Heart left ventricle (tissue), 16 donors: ENCODE results near the gene SLFN12L. TPM values are rescaled to one million over a fixed set of nuclear protein-coding genes. Genes with fewer than 3 reads are reported as not detected.
"Not testable (repeated sequence)": the region's sequence is repeated elsewhere in the genome, so short reads cannot be mapped to it uniquely, and the experiment has no call there.

Source experiments
- ATAC-seq, 4 donors: fragments of 200-7000 bp; cut with Tn5 transposase; one replicate each; pipeline ENCODE4 v1.9.1; 2020 to 2022; ENCODE audit warnings: moderate library complexity in 4 of 4, mild to moderate bottlenecking in 3 of 4, moderate number of reproducible peaks in 1 of 4
- DNase-seq, 5 donors: peaks; one replicate each; pipeline ENCODE4 v3.0.0-alpha.2; 2020
- H3K27ac ChIP-seq, 12 donors: fragments of 200-600 bp; sonication (generic) in 4 of 12; one replicate each; pipeline versions ENCODE4 v1.5.0 to v1.8.0; 2016 to 2022; ENCODE audit warnings: mild to moderate bottlenecking in 2 of 12
- H3K27me3 ChIP-seq, 9 donors: fragments of 200-600 bp; sonication (generic) in 2 of 9; one replicate each; pipeline versions ENCODE4 v1.5.1 to v1.8.0; 2016 to 2022; ENCODE audit warnings: mild to moderate bottlenecking in 3 of 9
- H3K36me3 ChIP-seq, 9 donors: fragments of 200-600 bp; sonication (generic) in 2 of 9; one replicate each; pipeline versions ENCODE4 v1.5.0 to v1.8.0; 2018 to 2022; ENCODE audit warnings: mild to moderate bottlenecking in 2 of 9
- H3K4me1 ChIP-seq, 12 donors: fragments of 200-600 bp; sonication (generic) in 4 of 12; one replicate each; pipeline versions ENCODE4 v1.5.0 to v1.8.0; 2016 to 2022; ENCODE audit warnings: mild to moderate bottlenecking in 3 of 12
- H3K4me3 ChIP-seq, 12 donors: fragments of 200-600 bp; sonication (generic) in 4 of 12; one replicate each; pipeline versions ENCODE4 v1.5.0 to v1.8.0; 2017 to 2022; ENCODE audit warnings: mild to moderate bottlenecking in 9 of 12, moderate library complexity in 4 of 12
- H3K9me3 ChIP-seq, 12 donors: fragments of 200-600 bp; sonication (generic) in 4 of 12; one replicate each; pipeline versions ENCODE4 v1.5.0 to v1.8.0; 2016 to 2022; ENCODE audit warnings: mild to moderate bottlenecking in 1 of 12
- CTCF ChIP-seq, 12 donors: fragments of 200-600 bp; sonication (generic) in 4 of 12; IDR thresholded peaks; one replicate each; pipeline versions ENCODE4 v1.5.0 to v1.8.0; 2018 to 2022; ENCODE audit warnings: antibody characterized with exemption in 12 of 12, mild to moderate bottlenecking in 5 of 12
- POLR2A ChIP-seq, 2 donors: fragments of 450-650 bp; IDR thresholded peaks; one replicate each; pipeline ENCODE4 v1.6.1; 2017; ENCODE audit warnings: antibody characterized with exemption in 2 of 2, mild to moderate bottlenecking in 2 of 2, moderate library complexity in 2 of 2
- WGBS, 4 donors: extraction: QIAGEN DNeasy Blood & Tissue Kit in 2 of 4; methylation state at CpG; one replicate each; pipeline versions ENCODE4 v1.1.5 to v1.1.7; 2013 to 2018; 5-methylcytosine and 5-hydroxymethylcytosine counted together
- intact Hi-C, 10 donors: fragments of 100-400 bp; cut with DNase I; formaldehyde crosslinking; loops; one replicate each; pipeline versions ENCODE4 v1.11.1 to v1.14.2; 2022
- polyA plus RNA-seq, 2 donors: library from polyadenylated mRNA; stranded (reverse); fragments of 200-250 nt; gene quantifications; one replicate each; pipeline ENCODE4 v1.2.3, GENCODE V29; 2013
- total RNA-seq, 9 donors: library from RNA; depleted of rRNA in 2 of 9; stranded (reverse); fragments of >200 nt in 2 of 9; fragmentation: NEBNext Ultra II Directional in 3 of 9; extraction: Animal tissue kit (Norgen Biotek cat#: 25700) in 3 of 9; gene quantifications; one replicate each; pipeline versions ENCODE4 v1.1.0 to v1.2.4, GENCODE V29; 2016 to 2023
- donor health status: ischemic (EF 13 %, LVEDD 7.1; RV severe dilation, severe dysfunction).
- donor health status: healthy with polysubstance abuse.
- donor health status: DM: no; HTN: yes; CAD: no.
- donor health status: DM: no; HTN: no; CAD: no.
- donor health status: ischemic (EF 25% LVEDD 6.9; RV normal size, moderate dysfunction).
- donor health status: ischemic (EF 25% LVEDD 5.7; RV mildly dilated, moderate dysfunction).
- donor health status: healthy.
- donor health status: DM: yes; HTN: yes; CAD: no.
- donor health status: ischemic (EF 35%, LVEDD 5.7; RV mildly dilated, moderate dysfunction).
- donor health status: nonischemic (EF 11% LVEDD 7.7; RV severe dilation, severe dysfunction).
- donor health status: DM: yes; HTN: yes; CAD: no.
- donor health status: PGD.
- donor health status: ischemic (EF 29% LVEDD 5.4; RV normal size, mild dysfunction).
- donor health status: nonischemic (EF 23%, LVEDD 6.1; RV moderate dilation, normal function).

SLFN12L gene
- total and polyA plus RNA-seq, 11 donors: 0.14 to 7.3 (median 0.60) TPM

GRCh38 chr17:35519439-35519838 lies 18.0 kb downstream of the SLFN12L start:
- Histone ChIP-seq H3K27ac (no peak overlapping the region), H3K9me3 (peaks cover 0 to 5% (median 0%) of the 10 kb centered on the region in 12 donors), H3K27me3 (peaks cover 0 to 12% (median 0%) of the 10 kb centered on the region in 9 donors), H3K4me1 (peaks cover 0 to 42% (median 0%) of the 10 kb centered on the region in 12 donors), H3K4me3 (no peak overlapping the region), H3K36me3 (peaks cover 0 to 6% (median 0%) of the 10 kb centered on the region in 9 donors)
- WGBS, 4 donors: 77 to 86% (median 82%) methylated on average over 3 of the region's 3 CpGs
- no peak for ATAC-seq
- TF ChIP-seq POLR2A (IDR thresholded peaks at IDR 0.05) (no peak), CTCF (IDR thresholded peaks at IDR 0.05) (no peak)
- intact Hi-C loops: no loop called here
- no peak for DNase-seq

GRCh38 chr17:35518431-35518830 lies 19.0 kb downstream of the SLFN12L start:
- H3K36me3 ChIP-seq, H3K9me3 ChIP-seq, intact Hi-C loops, H3K27ac ChIP-seq, ATAC-seq, H3K4me3 ChIP-seq, DNase-seq: not testable (repeated sequence)
- 84 to 88% (median 87%) methylated on average over 5 of the region's 5 CpGs for WGBS, 4 donors
- Histone ChIP-seq H3K4me1 (peaks cover 0 to 32% (median 0%) of the 10 kb centered on the region in 12 donors), H3K27me3 (peaks cover 0 to 12% (median 0%) of the 10 kb centered on the region in 9 donors)

- no peaks in the 10 kb centered on the region for H3K4me1 ChIP-seq
- DNase-seq (no peak), ATAC-seq (no peak)
- intact Hi-C loops: no loop called here
- WGBS, 4 donors: 53 to 66% (median 65%) methylated on average over 21 of the region's 21 CpGs
- H3K4me3 ChIP-seq: no peak overlapping the region
- peaks cover 0 to 18% (median 0%) of the 10 kb centered on the region in 9 donors for H3K27me3 ChIP-seq
- TF ChIP-seq POLR2A (IDR thresholded peaks at IDR 0.05): no peak
- TF ChIP-seq CTCF (IDR thresholded peaks at IDR 0.05): no peak
- no peak overlapping the region for H3K27ac ChIP-seq
- H3K9me3 ChIP-seq: peaks cover 0 to 5% (median 0%) of the 10 kb centered on the region in 12 donors
- H3K36me3 ChIP-seq: no peaks in the 10 kb centered on the region
Observed at GRCh38 chr17:35515027-35515426, 22.5 kb downstream of the SLFN12L start.

GRCh38 chr17:35514564-35514963 lies 22.9 kb downstream of the SLFN12L start:
- no peak for TF ChIP-seq CTCF (IDR thresholded peaks at IDR 0.05)
- DNase-seq (no peak), ATAC-seq (no peak)
- Histone ChIP-seq H3K4me1 (no peaks in the 10 kb centered on the region), H3K27ac (no peak overlapping the region), H3K27me3 (peaks cover 0 to 18% (median 0%) of the 10 kb centered on the region in 9 donors), H3K9me3 (peaks cover 0 to 5% (median 0%) of the 10 kb centered on the region in 12 donors), H3K4me3 (no peak overlapping the region), H3K36me3 (no peaks in the 10 kb centered on the region)
- 49 to 64% (median 59%) methylated on average over 2 of the region's 2 CpGs for WGBS, 4 donors
- intact Hi-C loops: no loop called here

GRCh38 chr17:35510052-35510451 lies 27.4 kb downstream of the SLFN12L start:
- Histone ChIP-seq H3K4me3 (no peak overlapping the region), H3K27me3 (peaks cover 0 to 10% (median 0%) of the 10 kb centered on the region in 9 donors), H3K27ac (no peak overlapping the region), H3K4me1 (no peaks in the 10 kb centered on the region), H3K9me3 (peaks cover 0 to 15% (median 0%) of the 10 kb centered on the region in 12 donors), H3K36me3 (no peaks in the 10 kb centered on the region)
- ATAC-seq (no peak), DNase-seq (no peak)
- WGBS, 4 donors: 88 to 95% (median 93%) methylated on average over 2 of the region's 2 CpGs
- TF ChIP-seq POLR2A (IDR thresholded peaks at IDR 0.05): no peak
- no peak for TF ChIP-seq CTCF (IDR thresholded peaks at IDR 0.05)
- intact Hi-C loops: no loop called here

GRCh38 chr17:35507714-35508113 lies 29.8 kb downstream of the SLFN12L start:
- ATAC-seq, H3K27ac ChIP-seq, H3K4me3 ChIP-seq, H3K27me3 ChIP-seq, H3K4me1 ChIP-seq, DNase-seq, H3K36me3 ChIP-seq, intact Hi-C loops: not testable (repeated sequence)
- peaks cover 0 to 15% (median 0%) of the 10 kb centered on the region in 12 donors for H3K9me3 ChIP-seq
- 82 to 86% (median 83%) methylated on average over 3 of the region's 3 CpGs for WGBS, 4 donors
